Head of caudate nucleus (tissue), 42 donors: ENCODE measurements around the gene ZCCHC8.
"Not testable (repeated sequence)": the region's sequence is repeated elsewhere in the genome, so short reads cannot be mapped to it uniquely, and the experiment has no call there.

Source experiments
- DNase-seq, 42 donors: peaks; one replicate each; pipeline versions ENCODE4 v3.0.0 to v3.0.0-alpha.2; 2020 to 2021; ENCODE audit warnings: mixed read lengths in 7 of 42
- intact Hi-C: fragments of 100-400 bp; cut with DNase I; formaldehyde crosslinking; loops from one replicate; pipeline ENCODE4 v1.15.0; 2022

ZCCHC8 gene

GRCh38 chr12:122516544-122517361 is 16.0 kb upstream of the ZCCHC8 start:
- intact Hi-C loops, result no loop called here
- no peak for DNase-seq

GRCh38 chr12:122515275-122515674 is 14.5 kb upstream of the ZCCHC8 start:
- intact Hi-C loops, result no loop called here
- no peak for DNase-seq

- intact Hi-C loops, result no loop called here
- no peak for DNase-seq
Measured at GRCh38 chr12:122513660-122514059, 12.9 kb upstream of the ZCCHC8 start.

GRCh38 chr12:122513028-122513427 is 12.3 kb upstream of the ZCCHC8 start:
- not testable (repeated sequence) for DNase-seq

GRCh38 chr12:122508163-122508562 is 7.4 kb upstream of the ZCCHC8 start:
- DNase-seq, result no peak
- intact Hi-C loops, result loop anchor here (10.0 kb wide), 1 partner anchor 283 kb away; the partner anchor contains the start of gene DIABLO

More at GRCh38 chr12:122513028-122513427, 12.3 kb upstream of the ZCCHC8 start:
- intact Hi-C loops, result not testable (repeated sequence)

- intact Hi-C loops, result loop anchor here (10.0 kb wide), 1 partner anchor 282 kb away; the partner anchor contains the start of gene DIABLO
- DNase-seq, result no peak
Measured at GRCh38 chr12:122506393-122506938, 5.7 kb upstream of the ZCCHC8 start.

- intact Hi-C loops, result loop anchor here (10.0 kb wide), 1 partner anchor 281 kb away; the partner anchor contains the start of gene DIABLO
- no peak for DNase-seq
Measured at GRCh38 chr12:122505419-122506051, 4.8 kb upstream of the ZCCHC8 start.

GRCh38 chr12:122503783-122504590 is 3.3 kb upstream of the ZCCHC8 start:
- intact Hi-C loops, result loop anchor here (10.0 kb wide), 1 partner anchor 279 kb away; the partner anchor contains the start of gene DIABLO
- DNase-seq, result no peak

- intact Hi-C loops, result loop anchor here (10.0 kb wide), 1 partner anchor 278 kb away; the partner anchor contains the start of gene DIABLO
- no peak for DNase-seq
Measured at GRCh38 chr12:122503147-122503751, 2.5 kb upstream of the ZCCHC8 start.

- intact Hi-C loops, result loop anchor here (2.0 to 10.0 kb wide), 2 partner anchors 25 to 277 kb away; partner anchors contain the start of genes DIABLO, KNTC1 and RSRC2
Measured at GRCh38 chr12:122501489-122501989, 807 bp upstream of the ZCCHC8 start.

GRCh38 chr12:122499991-122500684 is 594 bp downstream of the ZCCHC8 start:
- intact Hi-C loops, result loop anchor here (2.0 to 10.0 kb wide), 2 partner anchors 27 to 275 kb away; partner anchors contain the start of genes DIABLO, KNTC1 and RSRC2
- DNase-seq, result peak in 24 of 42 donors; percentile 7 to 72 (median 34)

More at GRCh38 chr12:122501489-122501989, 807 bp upstream of the ZCCHC8 start:
- no peak for DNase-seq

GRCh38 chr12:122495258-122495657 is 5.5 kb downstream of the ZCCHC8 start:
- no peak for DNase-seq
- intact Hi-C loops, result no loop called here

GRCh38 chr12:122493222-122493621 is 7.5 kb downstream of the ZCCHC8 start:
- DNase-seq, intact Hi-C loops: not testable (repeated sequence)

- no peak for DNase-seq
- intact Hi-C loops, result no loop called here
Measured at GRCh38 chr12:122491991-122492390, 8.7 kb downstream of the ZCCHC8 start.

- intact Hi-C loops, result no loop called here
- no peak for DNase-seq
Measured at GRCh38 chr12:122489038-122489437, 11.7 kb downstream of the ZCCHC8 start.

GRCh38 chr12:122487807-122488206 is 12.9 kb downstream of the ZCCHC8 start:
- peak in 1 of 42 donors; percentile 21 for DNase-seq
- intact Hi-C loops, result not testable (repeated sequence)

- DNase-seq, result no peak
- intact Hi-C loops, result no loop called here
Measured at GRCh38 chr12:122486805-122487426, 13.8 kb downstream of the ZCCHC8 start.
